ENCODE results near the gene GATC. TPM values are rescaled to one million over a fixed set of nuclear protein-coding genes. Genes with fewer than 3 reads are reported as not detected.

The GATC gene
- polyA plus RNA-seq, 1 donor = 14.5 TPM

- DNase-seq = no peak
Observed at GRCh38 chr12:120498870-120499515, 52.7 kb downstream of the GATC start.

- no peak for DNase-seq
Observed at GRCh38 chr12:120500581-120500980, 54.3 kb downstream of the GATC start.

- DNase-seq = no peak
Observed at GRCh38 chr12:120504587-120504986, 58.3 kb downstream of the GATC start.

- DNase-seq = no peak
Observed at GRCh38 chr12:120508537-120508936, 62.3 kb downstream of the GATC start.

Other genes with a start within 250 kb of the GATC start
- 3,810 TPM for gene RPLP0, start 245.3 kb upstream of the GATC start, polyA plus RNA-seq (ENCODE audit: insufficient read length)
- gene PXN, start 180.7 kb upstream of the GATC start, polyA plus RNA-seq (ENCODE audit: insufficient read length) = 233 TPM
- not detected for gene RNU4-2, start 154.5 kb upstream of the GATC start, polyA plus RNA-seq (ENCODE audit: insufficient read length)
- gene RNU4-1, start 153.2 kb upstream of the GATC start, polyA plus RNA-seq (ENCODE audit: insufficient read length) = not detected
- 5.6 TPM for gene SIRT4, start 144.1 kb upstream of the GATC start, polyA plus RNA-seq (ENCODE audit: insufficient read length)
- gene PLA2G1B, start 118.7 kb upstream of the GATC start, polyA plus RNA-seq (ENCODE audit: insufficient read length) = not detected
- 6.4 TPM for gene MSI1, start 77.3 kb upstream of the GATC start, polyA plus RNA-seq (ENCODE audit: insufficient read length)
- gene COX6A1, start 8.3 kb upstream of the GATC start, polyA plus RNA-seq (ENCODE audit: insufficient read length) = 94.3 TPM
- 31.3 TPM for gene TRIAP1, start 60 bp upstream of the GATC start, polyA plus RNA-seq (ENCODE audit: insufficient read length)
- 94.2 TPM for gene SRSF9, start 23.3 kb downstream of the GATC start, polyA plus RNA-seq (ENCODE audit: insufficient read length)
- 286 TPM for gene DYNLL1, start 49.7 kb downstream of the GATC start, polyA plus RNA-seq (ENCODE audit: insufficient read length)
- 38.3 TPM for gene COQ5, start 82.7 kb downstream of the GATC start, polyA plus RNA-seq (ENCODE audit: insufficient read length)
- 160 TPM for gene RNF10, start 87.9 kb downstream of the GATC start, polyA plus RNA-seq (ENCODE audit: insufficient read length)
- gene POP5, start 135.0 kb downstream of the GATC start, polyA plus RNA-seq (ENCODE audit: insufficient read length) = 22.7 TPM
- 2.5 TPM for gene CABP1, start 194.2 kb downstream of the GATC start, polyA plus RNA-seq (ENCODE audit: insufficient read length)
- gene MLEC, start 240.7 kb downstream of the GATC start, polyA plus RNA-seq (ENCODE audit: insufficient read length) = 66.0 TPM